Cardiac fibroblast (primary cell): ENCODE measurements around the gene MUL1.

Experiments used
- DNase-seq, 2 donors: peaks; one replicate each; pipeline versions ENCODE4 v3.0.0 to v3.0.0-alpha.2; 2010; ENCODE audit warnings: low read depth in 2 of 2
- H3K4me3 ChIP-seq, 2 donors: replicated peaks in 1 of 2; 1 replicate in 1 of 2; 2 replicates in 1 of 2; pipeline ENCODE4 v1.5.1; 2011; ENCODE audit warnings: low read depth in 2 of 2, low read length in 2 of 2, mild to moderate bottlenecking in 2 of 2, moderate library complexity in 1 of 2
- CTCF ChIP-seq: IDR thresholded peaks from one replicate; pipeline ENCODE4 v1.5.1; 2011; ENCODE audit warnings: low read depth, mild to moderate bottlenecking, low read length, inconsistent platforms

The MUL1 gene

GRCh38 chr1:20474333-20474975 is 33.5 kb downstream of the MUL1 start:
- H3K4me3 ChIP-seq, result no peak overlapping the region
- no peak for TF ChIP-seq CTCF

GRCh38 chr1:20473894-20474293 is 34.1 kb downstream of the MUL1 start:
- no peak overlapping the region for H3K4me3 ChIP-seq
- no peak for TF ChIP-seq CTCF
- DNase-seq, result no peak

More at GRCh38 chr1:20474333-20474975, 33.5 kb downstream of the MUL1 start:
- DNase-seq, result peak in 1 of 2 donors; percentile 16

GRCh38 chr1:20472860-20473711 is 34.9 kb downstream of the MUL1 start:
- no peak for TF ChIP-seq CTCF
- DNase-seq, result peak; percentile 59 to 69
- H3K4me3 ChIP-seq, result no peak overlapping the region

GRCh38 chr1:20472121-20472520 is 35.8 kb downstream of the MUL1 start:
- no peak overlapping the region for H3K4me3 ChIP-seq
- no peak for TF ChIP-seq CTCF
- DNase-seq, result no peak

GRCh38 chr1:20470194-20470593 is 37.8 kb downstream of the MUL1 start:
- TF ChIP-seq CTCF, result no peak
- DNase-seq, result no peak
- H3K4me3 ChIP-seq, result no peak overlapping the region

DNA sequence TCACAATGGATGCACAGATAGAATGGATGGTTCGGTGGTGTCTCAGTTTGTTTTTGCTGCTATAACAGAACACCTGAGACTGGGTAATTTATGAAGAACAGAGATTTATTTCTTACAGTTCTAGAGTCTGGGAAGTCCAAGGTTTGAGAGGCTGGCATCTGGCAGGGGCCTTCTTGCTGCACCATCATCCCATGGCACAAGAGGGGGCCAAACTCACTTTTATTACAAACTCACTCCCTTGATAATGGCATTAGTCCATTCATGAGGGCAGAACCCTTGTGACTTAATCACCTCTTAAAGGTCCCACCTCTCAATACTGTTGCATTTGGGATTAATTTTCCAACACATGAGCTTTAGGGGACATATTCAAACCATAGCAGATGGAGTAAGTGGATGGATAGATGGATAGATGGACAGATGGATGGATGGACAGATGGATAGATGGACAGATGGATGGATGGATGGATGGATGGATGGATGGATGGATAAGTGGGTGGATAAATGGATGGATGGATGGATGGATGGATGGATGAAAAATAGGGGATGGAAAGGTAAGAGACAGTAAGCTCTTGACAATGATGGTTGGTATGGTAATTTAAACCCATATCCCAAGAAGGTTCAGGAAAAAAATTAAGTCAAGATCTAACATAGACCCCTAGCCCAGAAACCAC is 38.4 kb downstream of the MUL1 start:
- no peak overlapping the region for H3K4me3 ChIP-seq
- no peak for DNase-seq
- TF ChIP-seq CTCF, result no peak
